ENCODE data around the gene EBI3.
"Not testable (repeated sequence)": the region's sequence is repeated elsewhere in the genome, so short reads cannot be mapped to it uniquely, and the experiment has no call there.

The EBI3 gene

DNA sequence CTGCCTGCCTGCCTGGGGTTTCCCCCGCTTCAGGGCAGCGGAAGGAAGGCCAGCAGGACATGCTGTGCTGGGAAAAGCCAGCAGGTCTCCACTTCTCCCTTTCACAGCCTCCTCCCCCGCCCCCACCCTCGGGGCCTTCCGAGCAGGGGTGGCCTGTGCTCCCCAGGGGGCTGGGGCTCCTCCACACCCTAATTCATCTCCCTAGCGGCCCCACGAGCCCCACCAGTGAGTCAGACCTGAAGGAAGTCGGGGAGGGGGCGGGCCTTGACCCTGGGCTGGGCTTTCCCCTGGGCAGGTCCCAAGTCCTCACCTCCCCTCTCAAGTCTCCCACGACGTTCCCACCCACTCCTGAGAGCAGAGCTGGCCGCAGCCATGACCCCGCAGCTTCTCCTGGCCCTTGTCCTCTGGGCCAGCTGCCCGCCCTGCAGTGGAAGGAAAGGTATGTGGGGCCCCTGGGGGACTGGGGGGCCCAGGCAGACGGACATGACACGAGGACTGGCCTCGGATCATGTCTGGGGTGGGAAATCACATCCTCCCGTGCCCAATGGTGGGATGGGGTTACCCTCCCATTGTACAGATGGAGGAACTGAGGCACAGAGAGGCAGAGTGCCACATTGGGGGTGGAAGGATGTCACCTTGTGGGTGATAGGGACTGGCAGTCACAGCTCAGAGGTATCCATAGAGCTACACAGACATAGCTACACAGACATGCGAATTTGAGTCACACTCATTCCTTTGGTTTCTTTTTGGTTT is at the start of gene EBI3:
EBI3 (plus strand) TSS at position 345 of the 753 bp plus-strand sequence; CDS start at position 373, 28 bp downstream.
- DNase-seq (ENCODE audit: low read depth in 3 of 3), result peak; percentile 33 to 53 (median 44)

DNA sequence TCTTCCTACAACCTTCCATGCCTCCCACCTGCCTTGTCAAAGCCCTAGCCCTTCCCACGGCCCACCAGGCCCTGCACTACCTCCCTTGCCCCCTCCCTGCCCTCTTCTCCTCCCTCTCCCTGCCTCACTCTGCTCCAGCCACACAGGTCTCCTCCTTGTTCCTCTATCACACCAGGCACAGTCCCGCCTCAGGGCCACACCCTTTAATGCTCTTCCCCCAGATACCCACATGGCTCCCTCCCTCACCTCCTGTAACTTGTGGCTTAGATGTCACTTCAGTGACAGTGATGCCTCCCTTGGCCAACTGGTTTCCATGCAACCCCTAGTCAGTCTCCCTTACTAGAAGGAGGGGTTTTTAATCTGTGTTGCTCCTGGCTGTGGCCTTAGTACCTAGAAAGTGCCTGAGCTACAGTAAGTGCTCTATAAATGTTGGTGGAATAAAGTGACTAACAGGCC is 48.2 kb upstream of the EBI3 start:
- no peak for DNase-seq (ENCODE audit: low read depth in 3 of 3)

GRCh38 chr19:4182084-4182810 is 47.1 kb upstream of the EBI3 start, which contains the start of the genes ANKRD24 and SIRT6:
TSS of gene ANKRD24 (plus strand) at chr19:4182689. CDS start at chr19:4186426, 3,737 bp downstream.
TSS of gene SIRT6 (minus strand) at chr19:4182563. CDS start at chr19:4182539, 24 bp downstream.
- peak; percentile 91 to 93 (median 93) for DNase-seq (ENCODE audit: low read depth in 3 of 3)

DNA sequence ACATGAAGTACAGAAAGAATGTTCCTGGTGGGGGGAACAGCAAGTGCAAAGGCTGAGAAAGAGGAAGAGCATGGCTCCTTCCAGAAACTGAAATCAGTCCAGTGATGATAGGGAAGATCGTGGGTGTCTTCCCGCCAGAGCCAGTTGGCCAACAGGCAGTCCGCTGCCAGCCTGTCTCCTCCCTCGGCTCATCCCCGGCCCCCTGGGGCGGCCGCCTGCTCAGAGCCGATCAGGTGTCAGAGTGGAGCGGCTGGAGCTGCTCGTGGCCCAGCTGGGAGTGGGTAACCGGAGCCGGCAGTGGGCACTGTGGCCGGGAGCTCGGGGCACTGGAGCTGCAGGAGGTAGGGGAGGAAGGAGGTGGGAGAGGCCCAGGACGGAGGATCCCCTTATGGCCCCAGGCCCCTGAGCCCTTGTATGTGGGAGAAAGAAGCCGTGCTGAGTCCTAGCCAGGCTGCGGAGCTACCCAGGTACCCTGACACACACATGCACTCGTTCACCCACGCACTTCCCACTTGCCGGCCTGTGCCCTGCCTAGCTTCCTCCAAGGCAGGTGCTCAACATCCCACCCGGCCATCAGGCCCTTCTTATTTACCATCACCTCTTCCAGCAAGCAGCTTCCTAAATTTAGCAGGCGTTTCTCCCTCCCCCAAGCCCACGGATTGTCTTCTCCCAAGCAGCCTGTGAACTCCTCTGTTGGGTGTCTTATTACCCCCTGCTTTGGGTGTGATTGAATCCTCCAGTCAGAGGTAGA is 45.2 kb upstream of the EBI3 start:
- no peak for DNase-seq (ENCODE audit: low read depth in 3 of 3)

- DNase-seq (ENCODE audit: low read depth in 3 of 3), result no peak
Measured at GRCh38 chr19:4184718-4185352, 44.5 kb upstream of the EBI3 start.

DNA sequence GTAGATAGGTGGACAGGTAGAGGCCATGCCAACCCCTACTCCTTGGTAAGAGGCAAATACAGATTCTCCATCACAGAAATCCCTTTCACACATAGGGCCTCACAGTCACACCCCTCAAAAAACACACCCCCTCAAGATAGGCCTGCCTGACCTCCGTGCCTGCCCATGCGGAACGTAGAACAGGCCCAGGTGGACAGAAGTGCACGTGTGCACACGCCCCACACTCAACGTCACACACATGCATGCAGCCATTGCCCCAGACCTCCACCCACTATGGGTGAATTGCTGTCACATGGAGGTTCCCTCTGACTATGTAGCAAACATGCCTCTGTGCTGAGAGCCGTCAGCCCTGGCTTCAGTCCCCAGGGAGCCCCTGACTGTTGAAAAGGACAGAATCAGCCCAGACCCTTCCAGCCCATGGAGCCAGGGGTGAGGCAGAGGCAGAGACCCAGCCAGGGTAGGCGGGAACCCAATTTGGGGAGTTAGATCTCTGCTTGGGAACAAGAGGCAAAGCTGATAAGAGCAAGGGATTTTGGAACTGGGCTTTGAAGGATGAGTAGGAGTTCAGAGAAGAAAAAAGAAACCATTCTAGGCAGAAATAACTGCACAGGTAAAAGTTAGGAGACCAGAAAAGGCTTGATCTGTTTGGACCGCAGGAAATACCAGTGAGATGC is 43.8 kb upstream of the EBI3 start:
- no peak for DNase-seq (ENCODE audit: low read depth in 3 of 3)

- peak; percentile 65 to 91 (median 75) for DNase-seq (ENCODE audit: low read depth in 3 of 3)
Measured at GRCh38 chr19:4186087-4186993, 43.0 kb upstream of the EBI3 start.

DNA sequence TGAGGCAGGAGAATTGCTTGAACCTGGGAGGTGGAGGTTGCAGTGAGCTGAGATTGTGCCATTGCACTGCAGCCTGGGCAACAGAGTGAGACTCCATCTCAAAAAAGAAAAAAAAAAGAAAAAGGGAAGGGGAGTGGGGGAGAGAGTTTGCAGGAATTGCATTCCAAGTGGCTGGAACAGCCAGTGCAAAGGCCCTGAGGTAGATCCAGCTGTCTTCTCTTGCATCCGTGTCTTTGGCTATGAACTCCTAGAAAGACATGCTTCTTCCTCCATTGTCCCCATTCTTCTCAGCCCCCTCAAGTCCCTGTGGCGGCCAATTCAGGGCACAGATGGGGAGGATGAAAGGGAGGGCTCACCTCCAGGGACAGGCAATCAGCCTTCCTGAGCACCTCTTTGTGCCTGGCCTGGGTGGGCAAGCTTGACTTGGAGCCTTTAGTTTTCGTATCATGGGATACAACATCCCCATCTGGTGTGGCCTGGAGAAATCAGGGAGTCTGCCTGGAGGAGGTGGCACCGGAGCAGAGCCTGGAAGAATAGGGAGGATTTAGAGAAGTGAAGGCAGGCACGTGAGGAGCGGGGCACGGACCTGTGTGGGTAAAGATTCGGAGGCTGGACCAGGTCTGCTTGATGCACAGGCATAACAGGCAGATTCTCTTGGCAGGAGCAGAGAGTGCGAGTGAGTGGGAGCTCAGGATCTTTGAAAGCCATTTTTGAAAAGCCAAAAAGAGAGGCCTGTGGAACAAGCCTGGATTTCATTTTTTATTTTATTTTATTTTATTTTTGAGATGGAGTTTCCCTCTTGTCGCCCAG is 41.8 kb upstream of the EBI3 start:
- no peak for DNase-seq (ENCODE audit: low read depth in 3 of 3)

DNA sequence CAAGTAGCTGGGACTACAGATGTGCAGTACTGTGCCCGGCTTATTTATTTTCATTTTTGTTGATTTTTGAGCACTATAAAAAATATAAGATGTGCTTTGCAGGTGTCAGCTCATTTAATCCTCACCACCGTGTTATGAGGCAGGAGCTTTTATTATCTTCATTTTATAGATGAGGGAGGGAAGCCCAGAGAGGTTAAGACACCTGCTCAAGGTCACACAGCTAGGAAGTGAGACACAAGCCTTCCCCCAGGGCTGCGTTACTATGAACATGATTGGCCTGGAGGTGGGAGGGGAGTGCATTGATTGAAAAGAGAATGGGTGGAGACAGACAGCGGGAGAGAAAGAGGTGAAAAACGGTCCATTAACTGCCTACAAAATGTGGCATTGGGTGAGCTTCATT is 39.7 kb upstream of the EBI3 start:
- no peak for DNase-seq (ENCODE audit: low read depth in 3 of 3)

DNA sequence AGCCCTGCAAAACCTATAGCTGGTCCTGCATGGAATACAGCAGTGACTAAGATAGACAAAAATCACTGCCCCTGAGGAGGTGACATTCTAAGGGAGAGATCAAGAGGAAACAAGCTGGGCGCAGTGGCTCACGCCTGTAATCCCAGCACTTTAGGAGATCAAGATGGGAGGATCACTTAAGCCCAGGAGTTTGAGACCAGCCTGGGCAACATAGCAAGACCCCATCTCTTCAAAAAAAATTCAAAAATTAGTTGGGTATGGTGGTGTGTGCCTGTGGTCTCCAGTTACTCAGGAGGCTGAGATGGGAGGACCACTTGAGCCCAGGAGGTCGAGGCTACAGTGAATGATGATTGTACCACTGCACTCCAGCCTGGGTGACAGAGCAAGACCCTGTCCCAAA is 36.8 kb upstream of the EBI3 start:
- not testable (repeated sequence) for DNase-seq (ENCODE audit: low read depth in 3 of 3)

DNA sequence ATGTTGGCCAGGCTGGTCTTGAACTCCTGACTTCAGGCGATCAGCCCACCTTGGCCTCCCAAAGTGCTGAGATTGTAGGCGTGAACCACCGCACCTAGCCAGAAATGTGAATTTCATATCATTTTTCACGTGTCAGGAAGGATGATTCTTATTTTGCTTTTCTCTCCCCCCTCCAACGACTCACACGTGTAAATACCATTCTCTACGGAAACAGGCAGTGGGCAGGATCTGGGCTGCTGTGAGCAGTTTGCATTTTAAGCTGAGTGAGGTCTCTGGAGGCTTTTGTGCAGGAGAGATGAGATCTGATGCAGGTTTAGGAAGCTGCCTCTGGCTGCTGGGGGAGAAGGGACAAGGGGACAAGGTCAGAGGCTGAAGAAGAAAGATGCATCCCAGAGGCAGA is 35.0 kb upstream of the EBI3 start:
- DNase-seq (ENCODE audit: low read depth in 3 of 3), result no peak

DNA sequence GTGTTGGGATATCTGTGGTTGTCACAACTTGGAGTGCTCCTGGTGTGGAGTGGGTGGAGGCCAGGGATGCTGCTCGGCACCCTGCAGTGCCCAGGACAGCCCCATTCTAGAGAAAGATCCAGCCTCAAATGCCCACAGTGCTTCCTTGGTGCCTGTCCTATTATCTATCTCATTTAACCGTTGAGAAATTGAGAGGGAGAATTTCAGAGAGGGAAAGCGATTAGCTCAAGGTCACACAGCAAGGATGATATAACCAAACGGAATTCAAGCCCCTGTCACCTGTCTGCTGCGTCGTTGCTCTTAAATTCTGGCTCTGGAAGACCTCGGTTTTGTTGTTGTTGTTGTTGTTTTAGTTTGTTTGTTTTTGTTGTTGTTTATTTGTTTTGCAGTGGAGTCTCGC is 33.3 kb upstream of the EBI3 start:
- DNase-seq (ENCODE audit: low read depth in 3 of 3), result no peak

GRCh38 chr19:4196587-4197148 is 32.7 kb upstream of the EBI3 start:
- no peak for DNase-seq (ENCODE audit: low read depth in 3 of 3)

- no peak for DNase-seq (ENCODE audit: low read depth in 3 of 3)
Measured at GRCh38 chr19:4197228-4197624, 32.1 kb upstream of the EBI3 start.

- DNase-seq (ENCODE audit: low read depth in 3 of 3), result no peak
Measured at GRCh38 chr19:4197625-4198466, 31.5 kb upstream of the EBI3 start.

DNA sequence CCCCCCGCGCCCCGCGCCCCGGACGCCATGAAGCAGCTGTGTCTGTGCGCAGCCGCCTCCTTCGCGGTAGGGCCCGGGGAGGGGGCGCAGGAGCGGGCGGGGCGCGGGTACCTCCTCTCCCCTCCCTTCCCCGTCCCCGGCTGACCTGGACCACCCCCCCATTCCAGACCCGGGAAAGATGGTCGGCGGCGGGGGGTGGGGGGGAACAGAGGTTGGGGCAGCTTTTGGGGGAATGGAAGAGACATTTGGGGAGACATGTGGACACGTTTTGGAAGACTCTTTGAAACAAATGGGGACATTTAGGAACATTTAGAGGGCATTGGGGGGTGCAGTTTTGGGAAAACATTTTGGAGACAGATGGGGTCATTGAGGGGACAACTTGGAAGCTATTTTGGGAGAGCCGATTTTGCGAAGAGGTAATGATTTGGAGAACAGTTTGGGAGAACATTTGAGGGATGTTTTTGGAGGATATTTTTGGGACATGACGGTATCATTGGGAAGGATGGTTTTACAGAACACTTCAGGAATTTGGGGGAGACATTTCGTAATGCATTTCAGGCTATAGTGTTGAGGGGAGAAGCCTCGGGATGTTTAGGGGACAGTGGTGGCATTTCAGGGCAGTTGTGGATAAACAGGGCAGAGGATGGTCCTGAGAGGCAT is 30.7 kb upstream of the EBI3 start:
- DNase-seq (ENCODE audit: low read depth in 3 of 3), result no peak

DNA sequence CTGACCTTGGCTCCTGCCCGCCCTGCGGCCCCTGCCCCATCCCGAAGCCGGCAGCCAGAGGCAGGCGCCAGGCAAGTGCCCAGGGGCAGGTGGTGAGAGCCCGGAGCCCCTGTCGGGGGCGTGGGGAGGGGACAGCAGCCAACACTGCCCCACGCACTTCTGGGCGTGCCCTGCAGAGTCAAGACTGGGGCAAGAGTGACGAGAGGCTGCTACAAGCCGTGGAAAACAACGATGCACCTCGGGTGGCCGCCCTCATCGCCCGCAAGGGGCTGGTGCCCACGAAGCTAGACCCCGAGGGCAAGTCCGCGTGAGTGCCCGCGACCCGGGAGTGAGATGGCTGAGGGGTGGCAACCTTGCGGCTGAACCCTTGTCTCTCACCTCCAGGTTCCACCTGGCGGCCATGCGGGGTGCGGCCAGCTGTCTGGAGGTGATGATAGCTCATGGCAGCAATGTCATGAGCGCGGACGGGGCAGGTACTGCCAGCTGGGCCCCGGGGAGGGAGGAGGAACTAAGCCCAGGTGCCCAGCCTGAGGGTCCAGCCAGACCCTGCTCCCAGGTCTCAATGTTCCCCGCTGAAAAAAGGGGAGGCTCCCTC is 29.5 kb upstream of the EBI3 start:
- no peak for DNase-seq (ENCODE audit: low read depth in 3 of 3)
